ENCODE measurements around the gene RPS6KB2. TPM values are rescaled to one million over a fixed set of nuclear protein-coding genes. Genes with fewer than 3 reads are reported as not detected.
A peak's percentile ranks its signal among the peaks of the same experiment; 100 is the strongest.

The RPS6KB2 gene
- total and polyA plus RNA-seq, 10 of the 15 experiments (the other 5 are each of a cell fraction or from before 2014, with no cell fraction given) = 0.39 to 101 (median 58.4) TPM

DNA sequence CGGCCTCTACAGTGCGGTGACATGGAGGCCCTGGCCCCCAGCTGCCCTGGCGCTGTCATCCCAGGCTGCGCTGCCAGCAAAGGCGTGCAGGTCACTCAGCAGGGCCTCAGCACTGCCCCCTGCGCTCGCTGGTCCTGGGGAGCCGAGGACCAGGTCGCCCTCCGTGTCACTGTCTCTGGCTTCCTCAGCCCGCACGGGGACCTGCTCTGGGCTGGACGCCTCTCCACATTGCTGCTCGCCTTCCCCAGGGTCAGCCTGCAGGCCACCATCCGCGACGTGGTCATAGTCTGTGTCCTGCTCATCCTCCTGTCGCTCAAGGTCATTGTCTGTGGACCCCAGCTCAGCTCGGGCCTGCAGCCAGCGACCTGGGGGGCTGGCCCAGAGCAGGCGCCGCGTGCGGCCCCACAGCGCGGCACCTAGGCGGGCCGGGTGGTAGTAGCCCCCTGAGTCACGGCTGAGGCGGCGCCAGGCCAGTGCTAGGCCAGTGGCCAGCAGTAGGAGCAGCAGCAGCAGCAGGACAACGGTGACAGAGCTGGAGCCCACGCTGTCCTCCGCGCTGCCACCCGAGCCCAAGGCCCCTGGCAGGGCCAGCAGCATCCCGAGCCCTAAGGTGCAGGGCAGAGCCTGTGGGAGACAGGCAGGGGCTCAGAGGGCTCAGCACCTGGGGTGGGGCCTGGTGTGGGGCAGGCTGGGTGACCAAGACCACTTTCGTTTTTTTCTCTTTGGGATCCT lies 7.6 kb downstream of the RPS6KB2 start:
- ChIA-PET CTCF (interaction anchor here (0.6 to 4.3 kb wide), 10 partner anchors 8 to 49 kb away, joined by 3 to 53 read pairs (median 4); partner anchors contain the start of genes PPP1CA, RPS6KB2, TBC1D10C and TMEM134), RAD21 (ENCODE audit: unreplicated experiment) (interaction anchor here (1.0 to 7.2 kb wide), 8 partner anchors 8 to 83 kb away, joined by 5 to 112 read pairs (median 22); partner anchors contain the start of genes AIP, PITPNM1, POLD4 and PPP1CA), SMC1A (ENCODE audit: uncharacterized antibody, unreplicated experiment) (interaction anchor here (1.0 to 4.2 kb wide), 8 partner anchors 10 to 88 kb away, joined by 3 to 46 read pairs (median 3); partner anchors contain the start of genes AIP, PPP1CA and TBC1D10C), POLR2A (interaction anchor here (0.5 to 4.7 kb wide), 13 partner anchors 16 to 153 kb away, joined by 3 to 95 read pairs (median 9); partner anchors contain the start of genes PITPNM1, POLD4, PPP1CA and TBC1D10C)
- Histone ChIP-seq H3K27me3 (replicated peaks in 1 of 2; ENCODE audit: control insufficient read depth in 2 of 2, insufficient read depth in 2 of 2, low read length in 1 of 2) (no peaks in the 10 kb centered on the region), H3K9ac (ENCODE audit: control insufficient read depth, insufficient read depth, low read length) (peak overlapping the region; percentile 99), H4K20me1 (ENCODE audit: control insufficient read depth, insufficient read depth) (no peaks in the 10 kb centered on the region), H3K27ac (ENCODE audit: control insufficient read depth, insufficient read depth) (peak overlapping the region; percentile 99), H3K4me3 (peak overlapping the region; percentile 90), H3K9me3 (replicated peaks; ENCODE audit: control insufficient read depth, insufficient read depth, low read length) (no peaks in the 10 kb centered on the region), H3K4me2 (ENCODE audit: control insufficient read depth, insufficient read depth) (peak overlapping the region; percentile 71), H3K36me3 (ENCODE audit: control insufficient read depth in 2 of 2, insufficient read depth in 2 of 2, low read length in 1 of 2) (peaks cover 6 to 20% of the 10 kb centered on the region in 2 experiments; a peak in 3 of 4 replicates), H2AFZ (ENCODE audit: control insufficient read depth, low read depth, low read length) (no peak overlapping the region), H3K79me2 (ENCODE audit: control insufficient read depth, insufficient read depth, low read length) (peaks cover 57% of the 10 kb centered on the region), H3K4me1 (ENCODE audit: control insufficient read depth, insufficient read depth, low read length) (peaks cover 36% of the 10 kb centered on the region)
- intact Hi-C loops (cut with micrococcal nuclease; ENCODE audit: unreplicated experiment) = loop anchor here (2.0 to 5.0 kb wide), 4 partner anchors 33 to 71 kb away; partner anchors contain the start of genes PPP1CA, TBC1D10C and TMEM134
- in situ Hi-C loops (cut with MboI) = no loop called here
- no peak for FAIRE-seq
- peak; percentile 0; the same call in 2 of the 3 replicates for ATAC-seq
- TF ChIP-seq ZBTB4 (CRISPR knock-in tag; IDR thresholded peaks at IDR 0.05) (no peak), LARP7 (IDR thresholded peaks at IDR 0.05) (peak; percentile 21; the same call in 1 of the 2 replicates), MYB (IDR thresholded peaks at IDR 0.05; ENCODE audit: borderline replicate concordance, low read depth, low read length) (no peak), BACH1 (IDR thresholded peaks at IDR 0.05; ENCODE audit: borderline replicate concordance) (0 out of 2 replicates have a peak, but pooled peaks have one; percentile 13), POLR2AphosphoS5 (IDR thresholded peaks at IDR 0.05; ENCODE audit: low read length) (peak; percentile 82), SMAD5 (IDR thresholded peaks at IDR 0.05; ENCODE audit: low read depth) (0 out of 2 replicates have a peak, but pooled peaks have one; percentile 49), POLR2A (IDR thresholded peaks at IDR 0.05; ENCODE audit: low read depth, low read length) (peak; percentile 81)
- WGBS (ENCODE audit: insufficient coverage, insufficient replicate concordance, low lambda C conversion rate, missing lambda C conversion rate) = 9% methylated on average over 38 of the region's 38 CpGs
- TSS peak; percentile 71 for BruUV-seq (replicated peaks)
- no peak for DNase-seq (ENCODE audit: low read depth, low spot score)
